HepG2 (cell line): ENCODE results near the gene CAB39. TPM values are rescaled to one million over a fixed set of nuclear protein-coding genes. Genes with fewer than 3 reads are reported as not detected.

Experiments used
- CSRNP2 ChIP-seq: sonication (generic); formaldehyde crosslinking; conservative IDR thresholded peaks from 2 replicates; pipeline ENCODE4 v1.8.0; 2022; ENCODE audit warnings: low read depth, missing genetic modification reagents
- ELF3 ChIP-seq: IDR thresholded peaks from 2 replicates; pipeline ENCODE4 v1.6.1; 2016; ENCODE audit warnings: missing genetic modification reagents, missing compliant biosample characterization
- FOXA1 ChIP-seq, 2 experiments: fragments of 450-650 bp in 1 of 2; sonication (generic) in 1 of 2; formaldehyde crosslinking in 1 of 2; IDR thresholded peaks; 2 replicates each; pipeline versions ENCODE4 v1.4.0 to v1.6.1; 2016 to 2020; ENCODE audit warnings: missing genetic modification reagents in 1 of 2
- GTF2F1 ChIP-seq: fragments of 150-350 bp; IDR thresholded peaks from 2 replicates; pipeline ENCODE4 v1.6.1; 2014; ENCODE audit warnings: low read length
- HMGA1 ChIP-seq: sonication (generic); formaldehyde crosslinking; conservative IDR thresholded peaks from 2 replicates; pipeline ENCODE4 v1.4.0; 2020; ENCODE audit warnings: missing genetic modification reagents
- HOXA5 ChIP-seq: sonication (generic); formaldehyde crosslinking; IDR thresholded peaks from 2 replicates; pipeline ENCODE4 v1.4.0; 2020; ENCODE audit warnings: missing genetic modification reagents
- IRF2 ChIP-seq: IDR thresholded peaks from 2 replicates; pipeline ENCODE4 v1.6.1; 2018; ENCODE audit warnings: missing genetic modification reagents, missing compliant biosample characterization
- JUNB ChIP-seq: sonication (generic); formaldehyde crosslinking; IDR thresholded peaks from 2 replicates; pipeline ENCODE4 v1.8.0; 2022; ENCODE audit warnings: missing genetic modification reagents, mild to moderate bottlenecking, borderline replicate concordance
- JUND ChIP-seq: sonication (generic); formaldehyde crosslinking; IDR thresholded peaks from 2 replicates; pipeline ENCODE4 v1.8.0; 2022; ENCODE audit warnings: mild to moderate bottlenecking, missing genetic modification reagents
- KDM6A ChIP-seq: IDR thresholded peaks from 2 replicates; pipeline ENCODE4 v1.6.1; 2016; ENCODE audit warnings: low read depth
- MTA1 ChIP-seq: sonication (generic); formaldehyde crosslinking; IDR thresholded peaks from 2 replicates; pipeline ENCODE4 v1.4.0; 2020; ENCODE audit warnings: missing genetic modification reagents, mild to moderate bottlenecking, borderline replicate concordance
- NFATC3 ChIP-seq: sonication (generic); formaldehyde crosslinking; IDR thresholded peaks from 2 replicates; pipeline ENCODE4 v1.5.1; 2020; ENCODE audit warnings: mild to moderate bottlenecking, missing genetic modification reagents
- PAWR ChIP-seq: sonication (generic); formaldehyde crosslinking; IDR thresholded peaks from 2 replicates; pipeline ENCODE4 v1.4.0; 2020; ENCODE audit warnings: missing genetic modification reagents, mild to moderate bottlenecking, borderline replicate concordance
- RCOR2 ChIP-seq: IDR thresholded peaks from 2 replicates; pipeline ENCODE4 v1.6.1; 2016; ENCODE audit warnings: missing biosample characterization, missing genetic modification reagents
- SIX4 ChIP-seq: sonication (generic); formaldehyde crosslinking; IDR thresholded peaks from 2 replicates; pipeline ENCODE4 v1.4.0; 2020; ENCODE audit warnings: missing genetic modification reagents
- SKI ChIP-seq: fragments of 450-650 bp; IDR thresholded peaks from one replicate; pipeline ENCODE4 v1.6.1; 2018; ENCODE audit warnings: mild to moderate bottlenecking; ENCODE audit not compliant: partially characterized antibody
- ZBTB10 ChIP-seq: sonication (generic); formaldehyde crosslinking; IDR thresholded peaks from 2 replicates; pipeline ENCODE4 v1.4.0; 2020; ENCODE audit warnings: missing genetic modification reagents, borderline replicate concordance
- ZBTB14 ChIP-seq: sonication (generic); formaldehyde crosslinking; IDR thresholded peaks from 2 replicates; pipeline ENCODE4 v1.4.0; 2020; ENCODE audit warnings: missing genetic modification reagents
- ZGPAT ChIP-seq: IDR thresholded peaks from 2 replicates; pipeline ENCODE4 v1.6.1; 2016; ENCODE audit warnings: mild to moderate bottlenecking
- ZNF224 ChIP-seq: sonication (generic); formaldehyde crosslinking; IDR thresholded peaks from 2 replicates; pipeline ENCODE4 v1.5.0; 2020; ENCODE audit warnings: mild to moderate bottlenecking, missing genetic modification reagents
- ZNF451 ChIP-seq: sonication (generic); formaldehyde crosslinking; IDR thresholded peaks from 2 replicates; pipeline ENCODE4 v1.5.0; 2020; ENCODE audit warnings: mild to moderate bottlenecking, missing genetic modification reagents
- ZNF572 ChIP-seq: sonication (generic); formaldehyde crosslinking; IDR thresholded peaks from 2 replicates; pipeline ENCODE4 v1.5.1; 2020; ENCODE audit warnings: mild to moderate bottlenecking, missing genetic modification reagents
- ZNF703 ChIP-seq: sonication (generic); formaldehyde crosslinking; IDR thresholded peaks from 2 replicates; pipeline ENCODE4 v1.5.1; 2020; ENCODE audit warnings: missing genetic modification reagents, mild to moderate bottlenecking, moderate library complexity, borderline replicate concordance
- ZSCAN9 ChIP-seq: IDR thresholded peaks from 2 replicates; pipeline ENCODE4 v1.6.1; 2016; ENCODE audit warnings: borderline replicate concordance
- polyA plus RNA-seq, 8 experiments: library from polyadenylated mRNA; depleted of rRNA in 3 of 8; stranded (reverse) in 7 of 8; unstranded in 1 of 8; fragments of >200 nt; fragmentation: Illumina TruSeq in 4 of 8; extraction: Trizol in 4 of 8; gene quantifications; 2 replicates each; pipeline versions ENCODE4 v1.2.1 to v1.2.3, GENCODE V29; 2011 to 2016; ENCODE audit warnings: low read depth in 4 of 8, missing spikeins in 1 of 8, mixed read lengths in 1 of 8; ENCODE audit not compliant: insufficient read depth in 1 of 8
- total RNA-seq, 5 experiments: library from RNA; depleted of rRNA; stranded (reverse); fragments of >200 nt; fragmentation: Illumina TruSeq; extraction: Trizol; gene quantifications; 2 replicates each; pipeline ENCODE4 v1.2.3, GENCODE V29; 2016; ENCODE audit warnings: low read depth in 1 of 5

CAB39 gene
- total and polyA plus RNA-seq, 2 of the 13 experiments (the other 11 are each of a cell fraction or from before 2014, with no cell fraction given): 19.3 to 45.3 TPM

- no peak for TF ChIP-seq ZNF451 (CRISPR knock-in tag)
- no peak for TF ChIP-seq PAWR (CRISPR knock-in tag)
- TF ChIP-seq SKI: peak; percentile 21
- no peak; the same call in 1 of the 2 replicates for TF ChIP-seq ELF3
- TF ChIP-seq JUNB (CRISPR knock-in tag): no peak
- no peak for TF ChIP-seq HMGA1
- no peak for TF ChIP-seq NFATC3 (CRISPR knock-in tag)
- no peak for TF ChIP-seq GTF2F1
- no peak for TF ChIP-seq ZBTB14 (CRISPR knock-in tag)
- peak; percentile 65; the same call in 1 of the 2 replicates for TF ChIP-seq ZSCAN9 (CRISPR knock-in tag)
- no peak for TF ChIP-seq MTA1 (CRISPR knock-in tag)
- TF ChIP-seq HOXA5 (CRISPR knock-in tag): peak; percentile 37; the same call in 1 of the 2 replicates
- TF ChIP-seq JUND (CRISPR knock-in tag): no peak
- TF ChIP-seq RCOR2 (CRISPR knock-in tag): no peak
- no peak for TF ChIP-seq ZNF572 (CRISPR knock-in tag)
- TF ChIP-seq IRF2: 0 out of 2 replicates have a peak, but pooled peaks have one; percentile 30
- no peak for TF ChIP-seq SIX4 (CRISPR knock-in tag)
- peak; percentile 69; the same call in 1 of the 2 replicates for TF ChIP-seq ZGPAT (CRISPR knock-in tag)
- TF ChIP-seq ZBTB10 (CRISPR knock-in tag): no peak; the same call in 1 of the 2 replicates
- TF ChIP-seq ZNF224: no peak
- no peak for TF ChIP-seq CSRNP2
- TF ChIP-seq ZNF703 (CRISPR knock-in tag): 0 out of 2 replicates have a peak, but pooled peaks have one; percentile 37
- no peak for TF ChIP-seq KDM6A (CRISPR knock-in tag)
- no peak for TF ChIP-seq FOXA1 (IDR thresholded peaks at IDR 0.05)
- TF ChIP-seq FOXA1 (CRISPR knock-in tag; IDR thresholded peaks at IDR 0.05): no peak
These were observed 152.1 kb downstream of the CAB39 start, which contains the start of gene ITM2C (continued) for GRCh38 chr2:230864605-230865306.
